IPS-18a (cell line): ENCODE results near the gene EIF1AD.
"Not testable (repeated sequence)": the region's sequence is repeated elsewhere in the genome, so short reads cannot be mapped to it uniquely, and the experiment has no call there.

ENCODE experiments used
- H3K27ac ChIP-seq: one replicate; pipeline ENCODE4 v1.5.1; 2013; ENCODE audit warnings: low read length
- H3K27me3 ChIP-seq: one replicate; pipeline ENCODE4 v1.6.1; 2013; ENCODE audit warnings: mild to moderate bottlenecking, low read length; ENCODE audit not compliant: control insufficient read depth, insufficient read depth
- H3K36me3 ChIP-seq: one replicate; pipeline ENCODE4 v1.6.1; 2013; ENCODE audit warnings: low read depth, low read length; ENCODE audit not compliant: control insufficient read depth
- H3K4me1 ChIP-seq: one replicate; pipeline ENCODE4 v1.6.1; 2013; ENCODE audit warnings: low read depth, low read length; ENCODE audit not compliant: control insufficient read depth
- H3K4me3 ChIP-seq: one replicate; pipeline ENCODE4 v1.5.1; 2013; ENCODE audit warnings: low read length
- H3K9ac ChIP-seq: one replicate; pipeline ENCODE4 v1.6.1; 2013; ENCODE audit warnings: mild to moderate bottlenecking, low read length, moderate library complexity
- H3K9me3 ChIP-seq: one replicate; pipeline ENCODE4 v1.6.1; 2013; ENCODE audit warnings: low read depth, low read length; ENCODE audit not compliant: control insufficient read depth

EIF1AD gene

GRCh38 chr11:65960824-65961266, 41.1 kb downstream of the EIF1AD start:
- peak overlapping the region; percentile 86 for H3K9ac ChIP-seq
- peaks cover 7% of the 10 kb centered on the region for H3K4me1 ChIP-seq
- peak overlapping the region; percentile 78 for H3K27ac ChIP-seq
- no peaks in the 10 kb centered on the region for H3K27me3 ChIP-seq
- peak overlapping the region; percentile 88 for H3K4me3 ChIP-seq
- no peaks in the 10 kb centered on the region for H3K9me3 ChIP-seq
- H3K36me3 ChIP-seq, result peaks cover 19% of the 10 kb centered on the region

DNA sequence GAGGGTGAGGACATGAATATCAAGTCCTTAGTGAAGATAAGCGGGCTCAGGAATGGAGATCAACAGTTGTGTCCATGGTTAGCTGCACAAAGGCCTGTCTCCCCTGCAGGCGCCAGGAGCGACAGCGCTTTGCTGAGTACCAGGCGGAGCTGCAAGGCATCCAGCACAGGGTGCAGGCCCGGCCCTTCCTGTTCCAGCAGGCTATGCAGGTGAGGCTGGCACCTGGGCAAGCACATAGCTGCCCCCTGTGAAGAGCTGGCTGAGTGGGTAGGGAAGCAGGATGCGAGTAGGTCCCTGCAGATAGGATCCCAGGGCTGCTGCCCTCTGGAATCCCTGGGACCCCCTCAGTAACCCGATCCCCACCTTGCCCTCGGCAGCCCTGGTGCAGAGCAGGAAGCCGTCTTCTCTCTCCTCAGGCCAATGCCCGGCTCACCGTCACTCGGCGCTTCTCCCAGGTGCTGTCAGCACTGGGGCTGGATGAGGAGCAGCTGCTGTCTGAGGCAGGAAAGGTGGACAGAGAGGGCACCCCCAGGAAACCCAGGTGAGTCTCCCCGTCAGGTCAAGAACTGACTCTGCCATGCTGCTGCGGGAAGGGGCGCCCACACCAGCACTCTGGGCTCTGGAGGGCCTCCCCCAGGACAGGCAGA, 43.1 kb downstream of the EIF1AD start:
- no peak overlapping the region for H3K4me3 ChIP-seq
- no peaks in the 10 kb centered on the region for H3K9me3 ChIP-seq
- H3K27me3 ChIP-seq, result no peaks in the 10 kb centered on the region
- no peak overlapping the region for H3K27ac ChIP-seq
- no peak overlapping the region for H3K9ac ChIP-seq
- peaks cover 7% of the 10 kb centered on the region for H3K4me1 ChIP-seq
- no peaks in the 10 kb centered on the region for H3K36me3 ChIP-seq

GRCh38 chr11:65958291-65958690, 43.7 kb downstream of the EIF1AD start:
- peaks cover 7% of the 10 kb centered on the region for H3K4me1 ChIP-seq
- H3K27me3 ChIP-seq, result no peaks in the 10 kb centered on the region
- no peaks in the 10 kb centered on the region for H3K9me3 ChIP-seq
- no peak overlapping the region for H3K4me3 ChIP-seq
- no peak overlapping the region for H3K9ac ChIP-seq
- H3K36me3 ChIP-seq, result no peaks in the 10 kb centered on the region
- H3K27ac ChIP-seq, result no peak overlapping the region

DNA sequence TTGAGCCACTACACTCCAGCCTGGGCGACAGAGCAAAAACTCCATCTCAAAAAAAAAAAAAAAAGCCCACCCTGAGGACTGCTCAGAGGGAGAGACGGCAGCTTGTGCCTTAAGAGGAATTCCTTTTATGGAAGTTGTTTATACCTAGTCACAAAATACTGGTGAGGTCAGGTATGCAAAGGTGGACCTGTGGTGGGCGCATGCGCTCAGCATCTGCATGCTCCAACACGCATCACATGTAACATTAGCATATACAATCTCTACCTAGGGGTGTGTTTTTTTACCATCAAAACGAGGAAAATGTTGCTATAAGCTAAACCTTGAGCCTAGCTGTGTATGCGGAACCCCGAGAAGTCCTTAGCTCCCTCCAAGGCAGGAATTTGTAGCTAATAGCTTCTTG, 47.2 kb downstream of the EIF1AD start:
- Histone ChIP-seq H3K9ac (no peak overlapping the region), H3K36me3 (no peaks in the 10 kb centered on the region), H3K27ac (no peak overlapping the region), H3K9me3 (no peaks in the 10 kb centered on the region), H3K4me1 (no peaks in the 10 kb centered on the region), H3K4me3 (no peak overlapping the region), H3K27me3 (no peaks in the 10 kb centered on the region)

- H3K9me3 ChIP-seq, result no peaks in the 10 kb centered on the region
- no peak overlapping the region for H3K4me3 ChIP-seq
- H3K9ac ChIP-seq, result no peak overlapping the region
- H3K27ac ChIP-seq, result no peak overlapping the region
- H3K4me1 ChIP-seq, result no peaks in the 10 kb centered on the region
- H3K27me3 ChIP-seq, result no peaks in the 10 kb centered on the region
- no peaks in the 10 kb centered on the region for H3K36me3 ChIP-seq
Measured at GRCh38 chr11:65953471-65953870, 48.5 kb downstream of the EIF1AD start.

GRCh38 chr11:65952052-65952521, 49.9 kb downstream of the EIF1AD start:
- H3K36me3 ChIP-seq, result no peaks in the 10 kb centered on the region
- H3K4me1 ChIP-seq, result peaks cover 3% of the 10 kb centered on the region
- no peak overlapping the region for H3K27ac ChIP-seq
- no peak overlapping the region for H3K4me3 ChIP-seq
- no peak overlapping the region for H3K9ac ChIP-seq
- no peaks in the 10 kb centered on the region for H3K27me3 ChIP-seq
- no peaks in the 10 kb centered on the region for H3K9me3 ChIP-seq

DNA sequence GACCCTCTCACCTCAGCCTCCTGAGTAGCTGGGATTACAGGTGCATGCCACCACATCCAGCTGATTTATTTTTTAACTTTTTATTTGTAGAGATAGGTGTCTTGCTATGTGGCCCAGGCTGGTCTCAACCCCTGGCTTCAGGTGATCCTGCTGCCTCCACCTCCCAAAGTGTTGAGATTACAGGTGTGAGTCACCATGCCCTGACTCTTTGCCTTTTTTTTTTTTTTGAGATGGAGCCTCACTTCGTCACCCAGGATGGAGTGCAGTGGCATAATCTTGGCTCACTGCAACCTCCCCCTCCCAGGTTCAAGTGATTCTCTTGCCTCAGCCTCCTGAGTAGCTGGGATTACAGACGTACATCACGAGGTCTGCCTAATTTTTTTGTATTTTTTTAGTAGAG, 50.3 kb downstream of the EIF1AD start:
- H3K27me3 ChIP-seq, H3K4me1 ChIP-seq, H3K36me3 ChIP-seq, H3K27ac ChIP-seq, H3K4me3 ChIP-seq, H3K9me3 ChIP-seq, H3K9ac ChIP-seq: not testable (repeated sequence)

GRCh38 chr11:65950711-65951110, 51.2 kb downstream of the EIF1AD start:
- not testable (repeated sequence) for H3K36me3 ChIP-seq, H3K27me3 ChIP-seq, H3K9me3 ChIP-seq, H3K4me3 ChIP-seq, H3K9ac ChIP-seq, H3K27ac ChIP-seq, H3K4me1 ChIP-seq

- no peaks in the 10 kb centered on the region for H3K27me3 ChIP-seq
- H3K9ac ChIP-seq, result no peak overlapping the region
- H3K36me3 ChIP-seq, result no peaks in the 10 kb centered on the region
- no peaks in the 10 kb centered on the region for H3K9me3 ChIP-seq
- no peak overlapping the region for H3K4me3 ChIP-seq
- H3K4me1 ChIP-seq, result peaks cover 18% of the 10 kb centered on the region
- H3K27ac ChIP-seq, result no peak overlapping the region
Measured at GRCh38 chr11:65947603-65948125, 54.3 kb downstream of the EIF1AD start.

GRCh38 chr11:65947133-65947532, 54.8 kb downstream of the EIF1AD start:
- H3K4me1 ChIP-seq, result peaks cover 18% of the 10 kb centered on the region
- no peaks in the 10 kb centered on the region for H3K9me3 ChIP-seq
- no peaks in the 10 kb centered on the region for H3K27me3 ChIP-seq
- H3K9ac ChIP-seq, result no peak overlapping the region
- H3K27ac ChIP-seq, result no peak overlapping the region
- H3K4me3 ChIP-seq, result no peak overlapping the region
- no peaks in the 10 kb centered on the region for H3K36me3 ChIP-seq

DNA sequence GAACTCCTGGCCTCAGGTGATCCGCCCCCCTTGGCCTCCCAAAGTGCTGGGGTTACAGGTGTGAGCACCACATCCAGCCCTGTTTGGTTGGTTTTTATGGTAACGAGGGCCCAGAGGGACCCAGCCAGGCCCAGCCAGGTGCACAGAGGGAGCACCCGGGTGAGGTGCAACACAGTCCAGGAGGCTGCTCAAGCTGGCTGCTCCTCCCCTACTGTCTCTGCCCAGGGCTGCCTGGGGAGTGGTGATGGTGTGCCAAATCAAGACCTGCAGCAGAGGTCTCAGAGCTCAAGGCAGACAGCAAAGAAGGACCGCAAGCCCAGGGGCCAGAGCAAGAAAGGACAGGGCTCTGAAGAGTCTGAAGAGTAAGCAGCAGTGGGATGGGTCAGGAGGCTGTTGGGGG, 55.3 kb downstream of the EIF1AD start:
- no peak overlapping the region for H3K4me3 ChIP-seq
- no peaks in the 10 kb centered on the region for H3K27me3 ChIP-seq
- H3K9me3 ChIP-seq, result no peaks in the 10 kb centered on the region
- H3K9ac ChIP-seq, result no peak overlapping the region
- H3K36me3 ChIP-seq, result no peaks in the 10 kb centered on the region
- peaks cover 18% of the 10 kb centered on the region for H3K4me1 ChIP-seq
- no peak overlapping the region for H3K27ac ChIP-seq
